Measurements from ENCODE around the gene MEF2D.

MEF2D gene

GRCh38 chr1:156467906-156468305, 32.7 kb downstream of the MEF2D start:
- DNase-seq = no peak

GRCh38 chr1:156467385-156467784, 33.2 kb downstream of the MEF2D start:
- no peaks in the 10 kb centered on the region for H3K9me3 ChIP-seq (replicated peaks; ENCODE audit: insufficient read depth, low read length)
- H3K4me3 ChIP-seq (ENCODE audit: low read length) = no peak overlapping the region
- peaks cover 24% of the 10 kb centered on the region; the same call in 1 of the 2 replicates for H3K36me3 ChIP-seq (replicated peaks; ENCODE audit: insufficient read depth, low read length)
- H3K27ac ChIP-seq (ENCODE audit: low read length) = no peak overlapping the region
- no peaks in the 10 kb centered on the region for H3K27me3 ChIP-seq (replicated peaks; ENCODE audit: insufficient read depth, low read length)
- H3K9ac ChIP-seq (ENCODE audit: low read length) = no peak overlapping the region
- H2AFZ ChIP-seq (ENCODE audit: low read length) = no peak overlapping the region
- peaks cover 40% of the 10 kb centered on the region for H3K79me2 ChIP-seq (ENCODE audit: low read length)
- no peaks in the 10 kb centered on the region for H4K20me1 ChIP-seq (ENCODE audit: insufficient read depth, low read length)
- no peaks in the 10 kb centered on the region for H3K4me1 ChIP-seq (ENCODE audit: low read length)
- no peaks in the 10 kb centered on the region for H3K9me2 ChIP-seq (replicated peaks; ENCODE audit: insufficient read depth, low read length)
- no peak overlapping the region for H3K4me2 ChIP-seq (ENCODE audit: low read depth, low read length)
- DNase-seq = no peak
- TF ChIP-seq EZH2 (optimal IDR thresholded peaks at IDR 0.05; ENCODE audit: low read depth, low read length) (no peak), CTCF (IDR thresholded peaks at IDR 0.05; ENCODE audit: low read length) (no peak), EZH2phosphoT487 (IDR thresholded peaks at IDR 0.05; ENCODE audit: low read length) (no peak)
- peaks cover 17% of the 10 kb centered on the region; the same call in 1 of the 2 replicates for H3F3A ChIP-seq (ENCODE audit: insufficient read depth, low read length)

More at GRCh38 chr1:156467906-156468305, 32.7 kb downstream of the MEF2D start:
- H3K4me2 ChIP-seq (ENCODE audit: low read depth, low read length) = no peak overlapping the region
- H3K4me1 ChIP-seq (ENCODE audit: low read length) = no peaks in the 10 kb centered on the region
- H3K4me3 ChIP-seq (ENCODE audit: low read length) = no peak overlapping the region
- no peak overlapping the region for H3K27ac ChIP-seq (ENCODE audit: low read length)
- H3K79me2 ChIP-seq (ENCODE audit: low read length) = peaks cover 40% of the 10 kb centered on the region
- no peak overlapping the region for H2AFZ ChIP-seq (ENCODE audit: low read length)
- no peak for TF ChIP-seq EZH2phosphoT487 (IDR thresholded peaks at IDR 0.05; ENCODE audit: low read length)
- peaks cover 17% of the 10 kb centered on the region; the same call in 1 of the 2 replicates for H3F3A ChIP-seq (ENCODE audit: insufficient read depth, low read length)
- H3K36me3 ChIP-seq (replicated peaks; ENCODE audit: insufficient read depth, low read length) = peaks cover 24% of the 10 kb centered on the region; the same call in 1 of the 2 replicates
- H4K20me1 ChIP-seq (ENCODE audit: insufficient read depth, low read length) = no peaks in the 10 kb centered on the region
- H3K27me3 ChIP-seq (replicated peaks; ENCODE audit: insufficient read depth, low read length) = no peaks in the 10 kb centered on the region
- no peak overlapping the region for H3K9ac ChIP-seq (ENCODE audit: low read length)
- no peaks in the 10 kb centered on the region for H3K9me2 ChIP-seq (replicated peaks; ENCODE audit: insufficient read depth, low read length)
- H3K9me3 ChIP-seq (replicated peaks; ENCODE audit: insufficient read depth, low read length) = no peaks in the 10 kb centered on the region

- no peak for TF ChIP-seq EZH2phosphoT487 (IDR thresholded peaks at IDR 0.05; ENCODE audit: low read length)
- peak; percentile 28 for TF ChIP-seq CTCF (IDR thresholded peaks at IDR 0.05; ENCODE audit: low read length)
- Histone ChIP-seq H3K4me1 (ENCODE audit: low read length) (no peaks in the 10 kb centered on the region), H3F3A (ENCODE audit: insufficient read depth, low read length) (peaks cover 25% of the 10 kb centered on the region), H3K9ac (ENCODE audit: low read length) (no peak overlapping the region), H3K4me2 (ENCODE audit: low read depth, low read length) (no peak overlapping the region), H3K27ac (ENCODE audit: low read length) (no peak overlapping the region), H3K27me3 (replicated peaks; ENCODE audit: insufficient read depth, low read length) (no peaks in the 10 kb centered on the region), H3K4me3 (ENCODE audit: low read length) (no peak overlapping the region), H3K36me3 (replicated peaks; ENCODE audit: insufficient read depth, low read length) (peaks cover 15% of the 10 kb centered on the region; the same call in 1 of the 2 replicates), H3K79me2 (ENCODE audit: low read length) (peaks cover 30% of the 10 kb centered on the region), H3K9me3 (replicated peaks; ENCODE audit: insufficient read depth, low read length) (no peaks in the 10 kb centered on the region), H4K20me1 (ENCODE audit: insufficient read depth, low read length) (no peaks in the 10 kb centered on the region), H3K9me2 (replicated peaks; ENCODE audit: insufficient read depth, low read length) (no peaks in the 10 kb centered on the region), H2AFZ (ENCODE audit: low read length) (no peak overlapping the region)
- DNase-seq = no peak
Observed at GRCh38 chr1:156465747-156466365, 34.7 kb downstream of the MEF2D start.

GRCh38 chr1:156464825-156465452, 35.6 kb downstream of the MEF2D start:
- DNase-seq = no peak
- Histone ChIP-seq H3K36me3 (replicated peaks; ENCODE audit: insufficient read depth, low read length) (peaks cover 10% of the 10 kb centered on the region; the same call in 1 of the 2 replicates), H3K9me2 (replicated peaks; ENCODE audit: insufficient read depth, low read length) (no peaks in the 10 kb centered on the region), H3F3A (ENCODE audit: insufficient read depth, low read length) (peaks cover 24% of the 10 kb centered on the region), H3K27me3 (replicated peaks; ENCODE audit: insufficient read depth, low read length) (no peaks in the 10 kb centered on the region), H3K9ac (ENCODE audit: low read length) (no peak overlapping the region), H3K4me1 (ENCODE audit: low read length) (no peaks in the 10 kb centered on the region), H3K79me2 (ENCODE audit: low read length) (peaks cover 23% of the 10 kb centered on the region), H3K4me3 (ENCODE audit: low read length) (no peak overlapping the region), H4K20me1 (ENCODE audit: insufficient read depth, low read length) (no peaks in the 10 kb centered on the region), H3K27ac (ENCODE audit: low read length) (no peak overlapping the region), H3K4me2 (ENCODE audit: low read depth, low read length) (no peak overlapping the region), H3K9me3 (replicated peaks; ENCODE audit: insufficient read depth, low read length) (no peaks in the 10 kb centered on the region), H2AFZ (ENCODE audit: low read length) (no peak overlapping the region)
- TF ChIP-seq EZH2 (optimal IDR thresholded peaks at IDR 0.05; ENCODE audit: low read depth, low read length) (no peak), CTCF (IDR thresholded peaks at IDR 0.05; ENCODE audit: low read length) (no peak)

Data from MM.1S (cell line).